Activated CD8-positive, alpha-beta T cell treated with anti-CD3 and anti-CD28 coated beads for 36 hours (primary cell): Measurements from ENCODE around the gene FHAD1. TPM values are rescaled to one million over a fixed set of nuclear protein-coding genes. Genes with fewer than 3 reads are reported as not detected.

Experiments used
- ATAC-seq: fragments of 200-7000 bp; cut with Tn5 transposase; one replicate; pipeline ENCODE4 v1.10.0; 2021; ENCODE audit warnings: mild to moderate bottlenecking, moderate library complexity
- CTCF ChIA-PET: fragments of 350-600 bp; sonication (Branson Sonifier 250); formaldehyde crosslinking; loops from one replicate; lab custom pipeline; 2021; ENCODE audit warnings: antibody characterized with exemption; lab: Charles Lee
- POLR2A ChIA-PET: fragments of 350-600 bp; sonication (Branson Sonifier 250); formaldehyde crosslinking; loops from one replicate; lab custom pipeline; 2021; ENCODE audit warnings: antibody characterized with exemption; lab: Charles Lee
- DNase-seq: peaks from one replicate; pipeline ENCODE4 v3.0.0-alpha.2; 2020
- H3K27ac Mint-ChIP-seq: one replicate; pipeline ENCODE4 v1.8.0; 2021; ENCODE audit warnings: mild to moderate bottlenecking, mixed read lengths
- H3K27me3 Mint-ChIP-seq: one replicate; pipeline ENCODE4 v1.8.0; 2021; ENCODE audit warnings: mixed read lengths
- H3K36me3 Mint-ChIP-seq: one replicate; pipeline ENCODE4 v1.8.0; 2021; ENCODE audit warnings: low read depth, mixed read lengths
- H3K4me1 Mint-ChIP-seq: one replicate; pipeline ENCODE4 v1.8.0; 2021; ENCODE audit warnings: low read depth, mixed read lengths
- H3K4me3 Mint-ChIP-seq: one replicate; pipeline ENCODE4 v1.8.0; 2021; ENCODE audit warnings: mild to moderate bottlenecking, moderate library complexity, mixed read lengths
- H3K9me3 Mint-ChIP-seq: one replicate; pipeline ENCODE4 v1.8.0; 2021; ENCODE audit warnings: mixed read lengths
- CTCF ChIP-seq: fragments of 200-600 bp; IDR thresholded peaks from one replicate; pipeline ENCODE4 v1.8.0; 2022; ENCODE audit warnings: antibody characterized with exemption, mild to moderate bottlenecking
- intact Hi-C: fragments of 100-400 bp; cut with micrococcal nuclease; formaldehyde crosslinking; loops from one replicate; pipeline ENCODE4 v1.10.0; 2022
- total RNA-seq, 2 experiments: library from RNA; stranded (reverse); gene quantifications; one replicate each; pipeline ENCODE4 v1.2.3, GENCODE V29; 2021

Gene FHAD1
- total RNA-seq, 2 experiments from 2014 or later: 0.07 to 0.16 TPM

GRCh38 chr1:15399710-15400109 is 152.7 kb downstream of the FHAD1 start:
- DNase-seq (no peak), ATAC-seq (no peak)
- Mint-ChIP-seq H3K4me3 (no peak overlapping the region), H3K27ac (no peak overlapping the region), H3K27me3 (no peaks in the 10 kb centered on the region), H3K9me3 (peaks cover 5% of the 10 kb centered on the region), H3K4me1 (no peaks in the 10 kb centered on the region), H3K36me3 (no peaks in the 10 kb centered on the region)
- ChIA-PET CTCF (interaction anchor here (1.1 to 1.5 kb wide), 3 partner anchors 58 to 76 kb away, joined by 3 to 4 read pairs (median 4); no protein-coding TSS in a partner anchor), POLR2A (no interaction called here)
- intact Hi-C loops: no loop called here
- TF ChIP-seq CTCF: no peak

DNA sequence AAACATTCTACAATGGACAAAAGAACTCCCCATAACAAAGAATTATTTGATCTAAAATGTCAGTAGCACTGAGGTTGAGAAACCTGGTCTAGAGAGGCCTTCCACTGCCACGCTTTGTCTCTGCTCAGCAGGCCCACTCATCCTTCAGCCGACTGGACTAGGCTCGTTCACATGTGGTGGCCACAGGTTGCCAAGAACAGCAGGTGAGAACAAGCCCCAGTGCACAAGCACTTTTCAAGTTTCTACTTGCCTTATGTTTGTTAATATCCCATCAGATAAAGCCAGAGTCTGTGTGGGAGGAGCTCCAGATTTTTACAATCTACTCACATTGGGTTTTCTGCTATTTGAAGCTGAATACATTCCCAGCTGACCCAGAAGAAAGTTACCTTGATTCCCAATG is 153.6 kb downstream of the FHAD1 start:
- intact Hi-C loops: no loop called here
- POLR2A ChIA-PET: no interaction called here
- CTCF ChIA-PET: interaction anchor here (1.1 to 1.5 kb wide), 4 partner anchors 31 to 77 kb away, joined by 3 to 4 read pairs (median 4); no protein-coding TSS in a partner anchor
- H3K36me3 Mint-ChIP-seq: no peaks in the 10 kb centered on the region
- H3K4me3 Mint-ChIP-seq: no peak overlapping the region
- DNase-seq: no peak
- no peaks in the 10 kb centered on the region for H3K4me1 Mint-ChIP-seq
- ATAC-seq: no peak
- H3K9me3 Mint-ChIP-seq: peaks cover 5% of the 10 kb centered on the region
- H3K27me3 Mint-ChIP-seq: no peaks in the 10 kb centered on the region
- no peak for TF ChIP-seq CTCF
- no peak overlapping the region for H3K27ac Mint-ChIP-seq

DNA sequence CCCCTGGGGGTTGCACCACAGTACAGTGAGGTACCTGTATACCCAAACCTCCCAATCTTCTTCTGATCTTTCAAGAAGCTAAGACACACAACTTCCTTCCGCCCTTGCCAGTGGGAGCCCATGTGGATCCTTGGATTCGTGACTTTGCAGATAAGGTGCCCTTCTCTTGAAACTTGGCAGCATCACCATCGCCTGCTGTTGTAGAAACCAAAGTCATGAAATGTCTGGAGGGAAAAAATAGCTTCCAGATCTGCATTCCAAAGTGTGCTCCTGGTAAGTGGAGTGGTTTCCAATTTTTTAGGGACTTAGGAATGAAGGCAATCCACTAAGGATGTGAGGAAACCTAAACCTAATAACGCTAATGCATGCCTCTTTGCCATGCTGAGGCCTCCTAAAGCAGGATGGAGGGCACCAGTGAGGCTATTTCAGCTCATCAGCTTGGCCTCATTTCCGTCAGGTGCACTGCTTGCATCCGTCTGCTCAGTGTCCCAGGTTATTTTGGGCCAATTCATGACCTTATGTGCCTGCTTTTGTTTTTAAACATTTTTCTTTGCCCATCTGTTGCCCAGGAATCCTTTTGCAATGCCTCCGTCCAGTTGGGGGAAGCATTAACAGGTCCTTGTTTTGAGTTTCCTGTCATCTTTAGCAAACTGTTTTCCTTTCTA is 154.5 kb downstream of the FHAD1 start:
- POLR2A ChIA-PET: interaction anchor here (1.0 kb wide), 1 partner anchor 9 kb away, joined by 3 read pairs; no protein-coding TSS in a partner anchor

DNA sequence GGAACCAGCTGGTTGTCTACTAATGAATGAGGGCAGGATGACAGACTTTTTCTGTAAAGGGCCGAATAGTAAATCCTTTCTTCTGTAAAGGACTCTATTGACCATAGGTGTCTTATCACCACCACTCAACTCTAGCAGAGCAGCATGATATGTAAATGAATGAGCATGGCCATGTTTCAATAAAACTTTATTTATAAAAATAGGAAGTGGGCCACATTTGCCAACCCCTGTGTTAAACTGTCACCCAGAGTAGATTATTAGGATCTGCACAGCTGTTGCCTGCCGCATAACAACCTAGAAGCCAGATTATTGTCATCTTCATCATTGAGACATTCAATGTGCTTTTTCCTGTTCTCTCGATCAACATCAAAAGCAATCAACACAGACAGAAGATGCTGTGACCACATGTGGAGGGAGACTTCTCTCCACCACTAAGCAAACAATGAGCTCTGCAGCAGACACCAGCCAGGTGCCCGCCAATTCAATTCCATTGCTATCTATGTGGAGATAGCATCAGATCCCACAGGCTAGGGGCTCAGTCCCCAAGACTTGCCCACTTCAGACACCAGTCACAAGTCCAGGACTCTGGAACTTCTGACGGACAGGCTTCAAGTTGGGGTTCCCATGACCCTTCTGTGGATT is 155.9 kb downstream of the FHAD1 start:
- TF ChIP-seq CTCF: no peak
- Mint-ChIP-seq H3K27ac (no peak overlapping the region), H3K4me3 (no peak overlapping the region), H3K27me3 (peaks cover 4% of the 10 kb centered on the region), H3K36me3 (no peaks in the 10 kb centered on the region), H3K4me1 (peaks cover 2% of the 10 kb centered on the region), H3K9me3 (peaks cover 5% of the 10 kb centered on the region)
- CTCF ChIA-PET: no interaction called here
- intact Hi-C loops: no loop called here
- DNase-seq (no peak), ATAC-seq (no peak)
- POLR2A ChIA-PET: interaction anchor here (1.7 kb wide), 1 partner anchor 11 kb away, joined by 5 read pairs; no protein-coding TSS in a partner anchor

More for the DNA sequence above, 154.5 kb downstream of the FHAD1 start:
- no peaks in the 10 kb centered on the region for H3K4me1 Mint-ChIP-seq
- no peak overlapping the region for H3K27ac Mint-ChIP-seq
- no peaks in the 10 kb centered on the region for H3K27me3 Mint-ChIP-seq
- CTCF ChIA-PET: interaction anchor here (0.6 to 1.5 kb wide), 3 partner anchors 30 to 273 kb away, joined by 3 to 4 read pairs (median 3); no protein-coding TSS in a partner anchor
- no peaks in the 10 kb centered on the region for H3K36me3 Mint-ChIP-seq
- DNase-seq (no peak), ATAC-seq (no peak)
- peaks cover 5% of the 10 kb centered on the region for H3K9me3 Mint-ChIP-seq
- no peak for TF ChIP-seq CTCF
- H3K4me3 Mint-ChIP-seq: no peak overlapping the region
- intact Hi-C loops: no loop called here
